ENCODE results near the gene FEZ2.
"Not testable (repeated sequence)": the region's sequence is repeated elsewhere in the genome, so short reads cannot be mapped to it uniquely, and the experiment has no call there.

FEZ2 gene

DNA sequence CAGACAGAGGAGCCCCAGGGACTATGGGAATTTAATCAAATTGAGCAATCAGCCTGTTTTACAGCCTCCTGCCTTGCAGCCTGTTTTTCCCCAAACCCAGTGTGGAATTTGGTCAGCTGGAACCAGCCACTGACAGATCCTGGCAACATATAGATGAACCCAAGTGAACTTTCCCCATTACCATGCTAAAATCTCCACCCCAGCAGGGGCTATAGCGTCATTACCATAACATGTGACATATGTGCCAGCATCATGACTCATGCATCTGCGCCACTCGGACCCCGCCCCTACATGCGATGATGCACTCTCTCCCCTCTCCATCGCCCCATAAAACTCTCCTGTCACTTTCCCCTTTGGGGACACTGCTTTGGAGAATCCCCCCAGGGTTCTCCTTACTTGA lies 17.3 kb upstream of the FEZ2 start:
- Histone ChIP-seq H3K9me3 (replicated peaks in 1 of 11) (no peaks in the 10 kb centered on the region), H3K4me1 (no peaks in the 10 kb centered on the region), H3K27ac (no peak overlapping the region), H3K9ac (no peak overlapping the region), H3K27me3 (no peaks in the 10 kb centered on the region), H4K20me1 (no peaks in the 10 kb centered on the region), H3K36me3 (no peaks in the 10 kb centered on the region), H3K4me3 (no peak overlapping the region), H3K4me2 (no peak overlapping the region)
- no peak for TF ChIP-seq Cebpa-rat (IDR thresholded peaks at IDR 0.05)

- Histone ChIP-seq H3K9ac (no peak overlapping the region), H3K4me2 (no peak overlapping the region), H3K27ac (no peak overlapping the region), H3K9me3 (replicated peaks in 1 of 11) (no peaks in the 10 kb centered on the region), H3K4me3 (no peak overlapping the region), H3K36me3 (no peaks in the 10 kb centered on the region), H4K20me1 (no peaks in the 10 kb centered on the region), H3K4me1 (no peaks in the 10 kb centered on the region), H3K27me3 (no peaks in the 10 kb centered on the region)
- TF ChIP-seq Cebpa-rat (IDR thresholded peaks at IDR 0.05) = no peak
Observed at GRCh38 chr2:36613801-36614200, 15.8 kb upstream of the FEZ2 start.

DNA sequence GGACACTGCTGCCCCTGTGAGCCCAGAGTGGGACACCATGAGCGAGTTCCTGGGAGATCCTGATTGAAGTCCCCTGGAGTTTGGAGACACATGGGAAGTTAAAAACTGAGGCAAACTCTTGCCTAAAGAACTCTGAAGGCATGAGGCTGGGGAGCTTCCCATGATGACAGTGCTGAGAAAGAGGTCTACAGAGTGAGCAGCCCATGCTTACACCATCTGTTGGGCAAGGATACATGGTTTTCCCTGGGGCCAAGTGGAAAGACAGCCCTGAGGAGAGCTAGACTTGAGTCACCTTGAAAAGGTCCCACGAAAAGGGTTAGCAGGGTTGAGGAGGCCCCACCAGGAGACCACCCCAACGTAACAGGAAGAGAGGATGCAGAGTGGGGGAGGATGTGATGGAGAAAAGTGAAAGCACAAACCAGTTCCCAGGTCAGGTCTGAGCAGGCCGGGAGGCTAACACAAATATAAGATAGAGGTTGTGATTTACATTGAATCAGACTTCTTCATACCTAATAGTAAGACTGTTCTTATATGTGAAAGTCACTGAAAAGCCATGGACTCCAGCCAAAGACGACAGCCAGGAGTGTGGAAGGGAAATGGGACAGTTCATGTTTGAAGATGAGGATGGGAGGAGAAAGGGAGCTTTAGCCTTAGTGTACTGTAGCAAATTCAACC lies 13.5 kb upstream of the FEZ2 start:
- no peak overlapping the region for H3K4me2 ChIP-seq
- H3K4me1 ChIP-seq = no peaks in the 10 kb centered on the region
- no peaks in the 10 kb centered on the region for H3K27me3 ChIP-seq
- H3K9me3 ChIP-seq (replicated peaks in 1 of 11) = no peaks in the 10 kb centered on the region
- no peak for TF ChIP-seq Cebpa-rat (IDR thresholded peaks at IDR 0.05)
- H3K27ac ChIP-seq = no peak overlapping the region
- H3K4me3 ChIP-seq = no peak overlapping the region
- no peak overlapping the region for H3K9ac ChIP-seq
- no peaks in the 10 kb centered on the region for H4K20me1 ChIP-seq
- H3K36me3 ChIP-seq = no peaks in the 10 kb centered on the region

GRCh38 chr2:36609507-36609906 lies 11.5 kb upstream of the FEZ2 start:
- Histone ChIP-seq H3K27me3 (no peaks in the 10 kb centered on the region), H4K20me1 (no peaks in the 10 kb centered on the region)
- TF ChIP-seq Cebpa-rat (IDR thresholded peaks at IDR 0.05) = no peak

GRCh38 chr2:36607947-36608346 lies 10.0 kb upstream of the FEZ2 start:
- Histone ChIP-seq H4K20me1 (no peaks in the 10 kb centered on the region), H3K36me3 (no peaks in the 10 kb centered on the region), H3K9ac (no peak overlapping the region), H3K27me3 (no peaks in the 10 kb centered on the region), H3K9me3 (replicated peaks in 1 of 11) (no peaks in the 10 kb centered on the region), H3K27ac (no peak overlapping the region), H3K4me1 (no peaks in the 10 kb centered on the region), H3K4me2 (no peak overlapping the region), H3K4me3 (no peak overlapping the region)
- no peak for TF ChIP-seq Cebpa-rat (IDR thresholded peaks at IDR 0.05)

More at GRCh38 chr2:36609507-36609906, 11.5 kb upstream of the FEZ2 start:
- no peak overlapping the region for H3K27ac ChIP-seq
- H3K4me1 ChIP-seq = no peaks in the 10 kb centered on the region
- no peak overlapping the region for H3K4me3 ChIP-seq
- no peaks in the 10 kb centered on the region for H3K9me3 ChIP-seq (replicated peaks in 1 of 11)
- no peak overlapping the region for H3K9ac ChIP-seq
- H3K4me2 ChIP-seq = no peak overlapping the region
- H3K36me3 ChIP-seq = no peaks in the 10 kb centered on the region

GRCh38 chr2:36606925-36607324 lies 9.0 kb upstream of the FEZ2 start:
- Histone ChIP-seq H3K36me3 (no peaks in the 10 kb centered on the region), H3K4me3 (no peak overlapping the region), H3K9ac (no peak overlapping the region), H3K4me1 (no peaks in the 10 kb centered on the region), H4K20me1 (no peaks in the 10 kb centered on the region), H3K4me2 (no peak overlapping the region), H3K9me3 (replicated peaks in 1 of 11) (no peaks in the 10 kb centered on the region), H3K27ac (no peak overlapping the region), H3K27me3 (no peaks in the 10 kb centered on the region)
- no peak for TF ChIP-seq Cebpa-rat (IDR thresholded peaks at IDR 0.05)

GRCh38 chr2:36605273-36605672 lies 7.3 kb upstream of the FEZ2 start:
- H3K4me3 ChIP-seq = no peak overlapping the region
- no peaks in the 10 kb centered on the region for H4K20me1 ChIP-seq
- no peak overlapping the region for H3K4me2 ChIP-seq
- no peaks in the 10 kb centered on the region for H3K9me3 ChIP-seq (replicated peaks in 1 of 11)
- H3K27me3 ChIP-seq = no peaks in the 10 kb centered on the region
- TF ChIP-seq Cebpa-rat (IDR thresholded peaks at IDR 0.05) = no peak
- H3K27ac ChIP-seq = no peak overlapping the region
- H3K9ac ChIP-seq = no peak overlapping the region
- no peaks in the 10 kb centered on the region for H3K36me3 ChIP-seq
- H3K4me1 ChIP-seq = no peaks in the 10 kb centered on the region

DNA sequence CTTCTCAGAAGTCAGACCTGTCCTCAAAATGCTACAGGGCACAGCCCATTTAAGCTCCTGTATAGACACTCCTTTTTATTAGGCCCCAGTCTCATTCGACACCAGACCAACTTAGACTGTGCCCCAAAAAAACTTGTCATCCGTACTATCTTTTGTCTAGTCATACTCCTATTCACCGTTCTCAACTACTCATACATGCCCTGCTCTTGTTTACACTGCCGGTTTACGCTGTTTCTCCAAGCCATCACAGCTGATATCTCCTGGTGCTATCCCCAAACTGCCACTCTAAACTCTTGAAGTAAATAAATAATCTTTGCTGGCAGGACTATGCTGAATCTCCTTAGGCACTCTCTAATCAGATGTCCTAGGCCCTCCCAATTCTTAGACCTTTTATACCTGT lies 5.7 kb upstream of the FEZ2 start:
- not testable (repeated sequence) for H4K20me1 ChIP-seq; H3K36me3 ChIP-seq; H3K4me1 ChIP-seq; H3K9ac ChIP-seq; H3K9me3 ChIP-seq (replicated peaks in 1 of 11); H3K4me2 ChIP-seq; H3K27ac ChIP-seq; H3K27me3 ChIP-seq; H3K4me3 ChIP-seq

DNA sequence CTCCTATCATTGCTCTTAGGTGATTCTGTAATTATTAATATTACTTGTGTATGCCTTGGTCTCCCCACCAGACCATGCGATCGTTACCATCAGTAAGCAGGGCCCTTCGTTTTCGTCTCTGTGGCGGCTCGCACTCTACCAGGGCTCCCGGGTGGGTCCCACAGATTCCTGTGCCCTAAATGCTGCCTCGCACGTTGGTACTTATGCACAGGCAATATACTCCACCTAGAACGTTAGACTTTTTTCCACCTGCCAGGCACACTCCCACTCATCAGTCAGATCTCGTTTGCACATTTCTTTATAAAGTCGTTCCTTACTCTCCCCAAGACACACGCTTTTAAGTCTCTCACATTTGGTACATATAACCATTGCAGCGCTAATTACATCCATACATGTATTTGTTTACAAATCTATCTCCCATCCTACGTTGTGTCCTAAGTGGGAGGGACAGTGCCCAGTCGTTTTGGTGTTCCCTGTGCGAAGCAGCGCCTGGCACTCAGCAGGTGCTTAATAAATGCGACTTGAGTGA lies 901 bp downstream of the FEZ2 start:
- peak overlapping the region; percentile 85 to 92 (median 89) for H3K9ac ChIP-seq
- H3K4me1 ChIP-seq = peaks cover 13 to 34% (median 18%) of the 10 kb centered on the region in 10 experiments
- H3K9me3 ChIP-seq (replicated peaks in 1 of 11) = peaks cover 0 to 24% (median 12%) of the 10 kb centered on the region in 11 experiments; a peak in 14 of 22 replicates
- peaks cover 16 to 40% (median 28%) of the 10 kb centered on the region in 11 experiments for H3K36me3 ChIP-seq
- no peak for TF ChIP-seq Cebpa-rat (IDR thresholded peaks at IDR 0.05)
- peak overlapping the region; percentile 82 to 93 (median 88); a peak in 21 of 22 replicates for H3K27ac ChIP-seq
- H4K20me1 ChIP-seq = peaks cover 0 to 45% (median 24%) of the 10 kb centered on the region in 11 experiments; a peak in 15 of 22 replicates
- H3K4me2 ChIP-seq = peak overlapping the region; percentile 71 to 97 (median 89)
- H3K27me3 ChIP-seq = no peaks in the 10 kb centered on the region
- H3K4me3 ChIP-seq = peak overlapping the region; percentile 67 to 84 (median 75)

DNA sequence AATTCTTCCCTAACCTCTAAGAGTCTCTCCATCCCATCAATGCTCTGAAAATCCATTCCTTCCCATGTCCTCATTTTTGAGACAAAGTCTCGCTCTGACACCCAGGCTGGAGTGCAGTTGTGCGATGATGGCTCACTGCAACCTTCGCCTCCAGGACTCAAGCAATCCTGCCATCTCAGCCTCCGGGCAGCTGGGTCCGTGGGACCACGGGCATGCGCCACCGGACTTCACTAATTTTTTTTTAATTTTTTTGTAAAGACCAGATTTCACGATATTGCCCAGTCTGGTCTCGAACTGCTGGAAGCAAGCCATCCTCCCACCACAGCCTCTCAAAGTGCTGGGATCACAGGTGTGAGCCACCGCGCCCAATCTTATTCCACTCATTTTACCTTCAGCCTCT lies 1.6 kb downstream of the FEZ2 start:
- Histone ChIP-seq H3K4me2 (peak overlapping the region; percentile 71 to 97 (median 89)), H3K9ac (peak overlapping the region in 9 of 11 experiments; percentile 85 to 92 (median 90); a peak in 11 of 22 replicates), H3K9me3 (replicated peaks in 1 of 11) (peaks cover 0 to 24% (median 12%) of the 10 kb centered on the region in 11 experiments; a peak in 14 of 22 replicates), H4K20me1 (peaks cover 0 to 52% (median 29%) of the 10 kb centered on the region in 11 experiments; a peak in 15 of 22 replicates), H3K4me1 (peaks cover 13 to 41% (median 18%) of the 10 kb centered on the region in 10 experiments), H3K36me3 (peaks cover 16 to 42% (median 28%) of the 10 kb centered on the region in 11 experiments), H3K27ac (no peak overlapping the region), H3K27me3 (no peaks in the 10 kb centered on the region), H3K4me3 (peak overlapping the region; percentile 67 to 84 (median 75); a peak in 19 of 20 replicates)
- TF ChIP-seq Cebpa-rat (IDR thresholded peaks at IDR 0.05) = no peak
